GM11168 (cell line): ENCODE results near the gene CAMK1D.
"Not testable (repeated sequence)": the region's sequence is repeated elsewhere in the genome, so short reads cannot be mapped to it uniquely, and the experiment has no call there.

ENCODE experiments used
- in situ Hi-C: fragments of 300-500 bp; cut with MboI; formaldehyde crosslinking; loops from one replicate; pipeline ENCODE4 v1.12.0; 2022; ENCODE audit warnings: low sequenced_read_pairs; ENCODE audit not compliant: unreplicated experiment

Gene CAMK1D

GRCh38 chr10:12348870-12349628 lies at the start of gene CAMK1D:
CAMK1D (plus strand) TSS chr10:12349547.
- in situ Hi-C loops = no loop called here

- in situ Hi-C loops = not testable (repeated sequence)
Measured at GRCh38 chr10:12301036-12301435, 48.3 kb upstream of the CAMK1D start.

GRCh38 chr10:12308057-12308456 lies 41.3 kb upstream of the CAMK1D start:
- in situ Hi-C loops = no loop called here

- in situ Hi-C loops = no loop called here
Measured at GRCh38 chr10:12308736-12309375, 40.5 kb upstream of the CAMK1D start.

- in situ Hi-C loops = not testable (repeated sequence)
Measured at GRCh38 chr10:12309783-12310182, 39.6 kb upstream of the CAMK1D start.

- in situ Hi-C loops = no loop called here
Measured at GRCh38 chr10:12314836-12315235, 34.5 kb upstream of the CAMK1D start.

- in situ Hi-C loops = no loop called here
Measured at GRCh38 chr10:12319076-12319475, 30.3 kb upstream of the CAMK1D start.

GRCh38 chr10:12320892-12321291 lies 28.5 kb upstream of the CAMK1D start:
- in situ Hi-C loops = no loop called here

GRCh38 chr10:12321641-12322040 lies 27.7 kb upstream of the CAMK1D start:
- in situ Hi-C loops = no loop called here

GRCh38 chr10:12322583-12323131 lies 26.7 kb upstream of the CAMK1D start:
- in situ Hi-C loops = no loop called here

- in situ Hi-C loops = no loop called here
Measured at GRCh38 chr10:12324530-12324929, 24.8 kb upstream of the CAMK1D start.

- in situ Hi-C loops = no loop called here
Measured at GRCh38 chr10:12327074-12327473, 22.3 kb upstream of the CAMK1D start.

GRCh38 chr10:12327476-12327875 lies 21.9 kb upstream of the CAMK1D start:
- in situ Hi-C loops = no loop called here

GRCh38 chr10:12328312-12328711 lies 21.0 kb upstream of the CAMK1D start:
- in situ Hi-C loops = not testable (repeated sequence)

- in situ Hi-C loops = no loop called here
Measured at GRCh38 chr10:12332572-12333379, 16.6 kb upstream of the CAMK1D start.

GRCh38 chr10:12333380-12334185 lies 15.8 kb upstream of the CAMK1D start:
- in situ Hi-C loops = no loop called here

GRCh38 chr10:12334186-12334530 lies 15.2 kb upstream of the CAMK1D start:
- in situ Hi-C loops = no loop called here

- in situ Hi-C loops = not testable (repeated sequence)
Measured at GRCh38 chr10:12335169-12335568, 14.2 kb upstream of the CAMK1D start.

- in situ Hi-C loops = no loop called here
Measured at GRCh38 chr10:12337453-12338372, 11.6 kb upstream of the CAMK1D start.
